IMR-90 (cell line): ENCODE results near the gene PDCD2L. TPM values are rescaled to one million over a fixed set of nuclear protein-coding genes. Genes with fewer than 3 reads are reported as not detected.

Source experiments
- ATAC-seq: fragments of 200-7000 bp; cut with Tn5 transposase; 2 replicates; pipeline ENCODE4 v1.9.1; 2020; ENCODE audit warnings: low read depth, mild to moderate bottlenecking, moderate library complexity
- BruUV-seq: library from RNA; stranded (reverse); fragments of 400-500 nt; replicated peaks from 2 replicates; lab custom pipeline; 2021; lab: Mats Ljungman, UMichigan
- CTCF ChIA-PET: fragments of 300-600 bp; formaldehyde crosslinking; extraction: SDS; loops from one replicate; lab custom pipeline; 2021; ENCODE audit warnings: antibody characterized with exemption; lab: Yijun Ruan, JAX
- POLR2A ChIA-PET: fragments of 300-600 bp; sonication (Branson Sonifier 250); formaldehyde crosslinking; loops from one replicate; lab custom pipeline; 2022; ENCODE audit warnings: antibody characterized with exemption; ENCODE audit not compliant: unreplicated experiment; lab: Charles Lee
- DNase-seq: peaks from one replicate; pipeline ENCODE4 v3.0.0; 2013
- H2AFZ ChIP-seq: replicated peaks from 2 replicates; pipeline ENCODE3; 2013; ENCODE audit warnings: low read length, mild to moderate bottlenecking; ENCODE audit not compliant: poor library complexity
- H2AK5ac ChIP-seq: 2 replicates; pipeline ENCODE4 v1.6.1; 2013; ENCODE audit warnings: low read depth, low read length, inconsistent platforms
- H2AK9ac ChIP-seq: replicated peaks from 2 replicates; pipeline ENCODE3; 2013; ENCODE audit warnings: mild to moderate bottlenecking, low read depth, low read length, moderate library complexity; ENCODE audit not compliant: poor library complexity
- H2BK120ac ChIP-seq: 2 replicates; pipeline ENCODE4 v1.6.1; 2013; ENCODE audit warnings: low read depth, low read length, inconsistent platforms
- H2BK15ac ChIP-seq: 3 replicates; pipeline ENCODE4 v1.6.1; 2013; ENCODE audit warnings: low read depth, low read length, inconsistent platforms
- H2BK20ac ChIP-seq: 2 replicates; pipeline ENCODE4 v1.6.1; 2013; ENCODE audit warnings: low read depth, mild to moderate bottlenecking, inconsistent platforms, low read length, moderate library complexity
- H2BK5ac ChIP-seq: 2 replicates; pipeline ENCODE4 v1.6.1; 2013; ENCODE audit warnings: mild to moderate bottlenecking, low read depth, low read length, inconsistent platforms; ENCODE audit not compliant: poor library complexity, severe bottlenecking
- H3K14ac ChIP-seq: replicated peaks from 2 replicates; pipeline ENCODE4 v1.6.1; 2013; ENCODE audit warnings: low read depth, low read length, inconsistent platforms
- H3K18ac ChIP-seq: 2 replicates; pipeline ENCODE4 v1.6.1; 2013; ENCODE audit warnings: low read depth, low read length, control low read depth
- H3K23ac ChIP-seq: 2 replicates; pipeline ENCODE4 v1.6.1; 2013; ENCODE audit warnings: low read depth, low read length, inconsistent platforms
- H3K27ac ChIP-seq: 2 replicates; pipeline ENCODE4 v1.5.1; 2013; ENCODE audit warnings: mild to moderate bottlenecking, control low read depth, low read length; ENCODE audit not compliant: insufficient read depth
- H3K27me3 ChIP-seq: 2 replicates; pipeline ENCODE4 v1.6.1; 2013; ENCODE audit warnings: low read length; ENCODE audit not compliant: control insufficient read depth, insufficient read depth
- H3K36me3 ChIP-seq: 2 replicates; pipeline ENCODE4 v1.6.1; 2013; ENCODE audit warnings: low read length, mixed read lengths; ENCODE audit not compliant: control insufficient read depth, insufficient read depth
- H3K4ac ChIP-seq: 2 replicates; pipeline ENCODE4 v1.6.1; 2013; ENCODE audit warnings: low read depth, low read length, inconsistent platforms
- H3K4me1 ChIP-seq: 2 replicates; pipeline ENCODE4 v1.6.1; 2013; ENCODE audit warnings: low read length, mixed read lengths; ENCODE audit not compliant: control insufficient read depth, insufficient read depth
- H3K4me2 ChIP-seq: 2 replicates; pipeline ENCODE4 v1.6.1; 2013; ENCODE audit warnings: low read depth, mild to moderate bottlenecking, control low read depth, low read length, moderate library complexity
- H3K4me3 ChIP-seq: 2 replicates; pipeline ENCODE4 v1.5.1; 2013; ENCODE audit warnings: low read depth, mild to moderate bottlenecking, control low read depth, low read length, moderate library complexity; ENCODE audit not compliant: insufficient read depth
- H3K56ac ChIP-seq: 2 replicates; pipeline ENCODE4 v1.6.1; 2013; ENCODE audit warnings: low read length, inconsistent platforms; ENCODE audit not compliant: insufficient read depth; ENCODE audit errors: extremely low read depth
- H3K79me1 ChIP-seq, 2 experiments: 2 replicates each; pipeline ENCODE4 v1.6.1; 2013; ENCODE audit warnings: low read length in 2 of 2, inconsistent platforms in 1 of 2, low read depth in 1 of 2
- H3K9ac ChIP-seq: 2 replicates; pipeline ENCODE4 v1.6.1; 2013; ENCODE audit warnings: low read depth, low read length, control low read depth
- H3K9me1 ChIP-seq: 2 replicates; pipeline ENCODE4 v1.6.1; 2013; ENCODE audit warnings: low read length, inconsistent platforms; ENCODE audit not compliant: insufficient read depth
- H3K9me3 ChIP-seq: 2 replicates; pipeline ENCODE4 v1.6.1; 2013; ENCODE audit warnings: low read length; ENCODE audit not compliant: control insufficient read depth, insufficient read depth
- H4K20me1 ChIP-seq: 2 replicates; pipeline ENCODE4 v1.6.1; 2013; ENCODE audit warnings: low read length, inconsistent platforms; ENCODE audit not compliant: insufficient read depth
- H4K5ac ChIP-seq: 2 replicates; pipeline ENCODE4 v1.6.1; 2013; ENCODE audit warnings: mild to moderate bottlenecking, low read depth, low read length, control low read depth
- H4K8ac ChIP-seq, 2 experiments: 2 replicates each; pipeline ENCODE4 v1.6.1; 2013; ENCODE audit warnings: low read depth in 2 of 2, low read length in 2 of 2, control low read depth in 1 of 2, inconsistent platforms in 1 of 2
- H4K91ac ChIP-seq: 2 replicates; pipeline ENCODE4 v1.6.1; 2013; ENCODE audit warnings: low read depth, low read length, inconsistent platforms; ENCODE audit not compliant: insufficient read depth
- BHLHE40 ChIP-seq: fragments of 150-350 bp; IDR thresholded peaks from 2 replicates; pipeline ENCODE4 v1.6.1; 2016; ENCODE audit warnings: mild to moderate bottlenecking, low read depth, low read length
- CEBPB ChIP-seq: IDR thresholded peaks from 2 replicates; pipeline ENCODE4 v1.6.1; 2012; ENCODE audit warnings: low read depth, low read length, improper control_type of control experiment
- CHD1 ChIP-seq: IDR thresholded peaks from 2 replicates; pipeline ENCODE4 v1.6.1; 2012; ENCODE audit warnings: low read depth, low read length, improper control_type of control experiment
- FOS ChIP-seq: fragments of 150-350 bp; IDR thresholded peaks from 2 replicates; pipeline ENCODE4 v1.6.1; 2016; ENCODE audit warnings: low read depth, low read length
- MAFK ChIP-seq: IDR thresholded peaks from 2 replicates; pipeline ENCODE4 v1.6.1; 2012; ENCODE audit warnings: low read depth, low read length, improper control_type of control experiment
- MAZ ChIP-seq: IDR thresholded peaks from 2 replicates; pipeline ENCODE4 v1.6.1; 2012; ENCODE audit warnings: low read depth, mild to moderate bottlenecking, low read length, improper control_type of control experiment, moderate library complexity, borderline replicate concordance
- MXI1 ChIP-seq: IDR thresholded peaks from 2 replicates; pipeline ENCODE4 v1.6.1; 2012; ENCODE audit warnings: low read depth, mild to moderate bottlenecking, low read length, moderate library complexity, borderline replicate concordance
- NFE2L2 ChIP-seq: fragments of 150-350 bp; IDR thresholded peaks from 2 replicates; pipeline ENCODE4 v1.6.1; 2016; ENCODE audit warnings: low read depth, mild to moderate bottlenecking, low read length
- POLR2A ChIP-seq: IDR thresholded peaks from 2 replicates; pipeline ENCODE4 v1.6.1; 2012; ENCODE audit warnings: mild to moderate bottlenecking, low read depth, low read length
- RAD21 ChIP-seq: IDR thresholded peaks from 2 replicates; pipeline ENCODE4 v1.6.1; 2012; ENCODE audit warnings: low read length, improper control_type of control experiment
- RCOR1 ChIP-seq: IDR thresholded peaks from 2 replicates; pipeline ENCODE4 v1.6.1; 2012; ENCODE audit warnings: mild to moderate bottlenecking, low read length, improper control_type of control experiment; ENCODE audit not compliant: insufficient replicate concordance
- RFX5 ChIP-seq: IDR thresholded peaks from 2 replicates; pipeline ENCODE4 v1.8.0; 2012; ENCODE audit warnings: low read depth, mild to moderate bottlenecking, low read length, moderate library complexity
- SMC3 ChIP-seq: fragments of 150-350 bp; IDR thresholded peaks from 2 replicates; pipeline ENCODE4 v1.6.1; 2016; ENCODE audit warnings: low read depth, mild to moderate bottlenecking, antibody characterized with exemption, low read length, moderate library complexity
- WGBS, 2 experiments: methylation state at CpG; one replicate each; pipeline versions ENCODE4 v1.1.5 to v1.1.7; 2013; ENCODE audit warnings: missing lambda C conversion rate in 2 of 2; ENCODE audit not compliant: insufficient read length in 1 of 2; ENCODE audit errors: extremely low coverage in 2 of 2; 5-methylcytosine and 5-hydroxymethylcytosine counted together
- dilution Hi-C: fragments of 300-500 bp; cut with HindIII; formaldehyde crosslinking; loops from one replicate; pipeline ENCODE4 v1.14.3; 2018; ENCODE audit warnings: low sequenced_read_pairs; ENCODE audit not compliant: unreplicated experiment
- in situ Hi-C: fragments of 300-500 bp; cut with MboI; formaldehyde crosslinking; loops from 3 replicates; pipeline ENCODE4 v1.14.3; 2019; ENCODE audit warnings: low sequenced_read_pairs, inconsistent platforms, mixed read lengths
- intact Hi-C: fragments of 100-400 bp; cut with micrococcal nuclease; formaldehyde crosslinking; loops from 2 replicates; pipeline ENCODE4 v1.10.0; 2022
- polyA plus RNA-seq, 3 experiments: library from polyadenylated mRNA; depleted of rRNA; stranded (reverse); fragments of >200 nt; gene quantifications; 2 replicates each; pipeline ENCODE4 v1.2.3, GENCODE V29; 2012; ENCODE audit warnings: low replicate concordance in 1 of 3
- total RNA-seq: library from RNA; depleted of rRNA; stranded (reverse); fragments of >200 nt; gene quantifications from 2 replicates; pipeline ENCODE4 v1.2.3, GENCODE V29; 2012
- TF ChIP-seq, protein P1 (sequence below): conservative IDR thresholded peaks from 2 replicates; pipeline ENCODE4 v1.5.1; 2012; ENCODE audit warnings: mild to moderate bottlenecking, low read depth, low read length, improper control_type of control experiment
- TF ChIP-seq, protein P2 (sequence below): fragments of 150-350 bp; IDR thresholded peaks from 2 replicates; pipeline ENCODE4 v1.6.1; 2017; ENCODE audit warnings: mild to moderate bottlenecking, antibody characterized with exemption, low read length, low read depth
- TF ChIP-seq, protein P3 (sequence below): fragments of 150-350 bp; IDR thresholded peaks from 2 replicates; pipeline ENCODE4 v1.6.1; 2016; ENCODE audit warnings: low read depth, mild to moderate bottlenecking, low read length, moderate library complexity, borderline replicate concordance

The PDCD2L gene
- total and polyA plus RNA-seq, 2 of the 4 experiments (the other 2 are of a cell fraction): 10.6 to 13.0 TPM

DNA sequence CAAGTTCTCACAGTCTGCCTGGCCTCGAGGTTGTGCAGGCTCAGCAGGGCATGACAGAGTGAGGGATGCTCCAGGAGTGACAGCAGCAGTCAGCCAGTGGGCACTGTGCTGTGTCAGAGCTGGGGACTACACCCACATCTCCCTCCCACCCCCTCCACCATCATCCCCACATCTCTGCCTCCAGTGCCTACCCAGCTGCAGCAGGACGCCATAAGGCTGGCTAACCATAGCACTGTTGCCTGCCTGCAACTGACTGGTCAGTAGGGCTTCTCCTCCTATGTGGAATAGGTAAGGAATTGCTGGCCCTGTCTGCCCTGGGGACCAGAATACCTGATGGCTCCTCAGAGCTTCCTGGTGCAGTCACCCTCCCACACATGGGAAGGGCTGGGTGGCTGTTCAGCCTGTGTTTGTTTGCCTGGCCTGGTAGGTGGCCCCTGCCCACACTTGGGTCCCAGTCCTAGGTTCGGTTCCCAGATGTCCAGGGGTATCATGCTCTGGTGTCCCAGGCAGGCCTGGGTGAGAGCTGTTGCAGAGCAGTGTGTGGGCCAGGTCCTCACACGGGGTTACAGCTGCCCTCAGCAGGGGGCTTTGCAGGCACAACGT, 23.5 kb upstream of the PDCD2L start:
- Histone ChIP-seq H3K79me1 (peaks cover 19 to 28% of the 10 kb centered on the region in 2 experiments), H3K4ac (no peak overlapping the region), H3K27me3 (no peaks in the 10 kb centered on the region), H2BK20ac (no peak overlapping the region), H3K9me1 (peaks cover 19% of the 10 kb centered on the region; the same call in 1 of the 2 replicates), H2BK15ac (no peak overlapping the region), H3K27ac (no peak overlapping the region), H3K14ac (no peak overlapping the region), H3K4me1 (no peaks in the 10 kb centered on the region), H3K18ac (no peak overlapping the region), H2AFZ (no peak overlapping the region), H4K8ac (no peak overlapping the region), H3K4me3 (no peak overlapping the region), H2AK9ac (no peak overlapping the region), H3K36me3 (peaks cover 80% of the 10 kb centered on the region), H3K9me3 (no peaks in the 10 kb centered on the region), H3K23ac (no peak overlapping the region), H2AK5ac (no peak overlapping the region), H2BK5ac (no peak overlapping the region), H4K91ac (no peak overlapping the region), H4K5ac (no peak overlapping the region), H2BK120ac (no peak overlapping the region), H4K20me1 (peaks cover 20% of the 10 kb centered on the region), H3K9ac (no peak overlapping the region), H3K4me2 (no peak overlapping the region), H3K56ac (no peak overlapping the region)
- TF ChIP-seq MXI1 (no peak), MAFK (no peak), SMC3 (no peak), RCOR1 (no peak), CHD1 (no peak), NFE2L2 (no peak), RAD21 (no peak), FOS (no peak), POLR2A (no peak), RFX5 (no peak), BHLHE40 (no peak), MAZ (no peak), CEBPB (no peak)
- TF ChIP-seq, protein P1, sequence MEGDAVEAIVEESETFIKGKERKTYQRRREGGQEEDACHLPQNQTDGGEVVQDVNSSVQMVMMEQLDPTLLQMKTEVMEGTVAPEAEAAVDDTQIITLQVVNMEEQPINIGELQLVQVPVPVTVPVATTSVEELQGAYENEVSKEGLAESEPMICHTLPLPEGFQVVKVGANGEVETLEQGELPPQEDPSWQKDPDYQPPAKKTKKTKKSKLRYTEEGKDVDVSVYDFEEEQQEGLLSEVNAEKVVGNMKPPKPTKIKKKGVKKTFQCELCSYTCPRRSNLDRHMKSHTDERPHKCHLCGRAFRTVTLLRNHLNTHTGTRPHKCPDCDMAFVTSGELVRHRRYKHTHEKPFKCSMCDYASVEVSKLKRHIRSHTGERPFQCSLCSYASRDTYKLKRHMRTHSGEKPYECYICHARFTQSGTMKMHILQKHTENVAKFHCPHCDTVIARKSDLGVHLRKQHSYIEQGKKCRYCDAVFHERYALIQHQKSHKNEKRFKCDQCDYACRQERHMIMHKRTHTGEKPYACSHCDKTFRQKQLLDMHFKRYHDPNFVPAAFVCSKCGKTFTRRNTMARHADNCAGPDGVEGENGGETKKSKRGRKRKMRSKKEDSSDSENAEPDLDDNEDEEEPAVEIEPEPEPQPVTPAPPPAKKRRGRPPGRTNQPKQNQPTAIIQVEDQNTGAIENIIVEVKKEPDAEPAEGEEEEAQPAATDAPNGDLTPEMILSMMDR: no peak
- TF ChIP-seq, protein P2, sequence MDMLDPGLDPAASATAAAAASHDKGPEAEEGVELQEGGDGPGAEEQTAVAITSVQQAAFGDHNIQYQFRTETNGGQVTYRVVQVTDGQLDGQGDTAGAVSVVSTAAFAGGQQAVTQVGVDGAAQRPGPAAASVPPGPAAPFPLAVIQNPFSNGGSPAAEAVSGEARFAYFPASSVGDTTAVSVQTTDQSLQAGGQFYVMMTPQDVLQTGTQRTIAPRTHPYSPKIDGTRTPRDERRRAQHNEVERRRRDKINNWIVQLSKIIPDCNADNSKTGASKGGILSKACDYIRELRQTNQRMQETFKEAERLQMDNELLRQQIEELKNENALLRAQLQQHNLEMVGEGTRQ: no peak
- TF ChIP-seq, protein P3, sequence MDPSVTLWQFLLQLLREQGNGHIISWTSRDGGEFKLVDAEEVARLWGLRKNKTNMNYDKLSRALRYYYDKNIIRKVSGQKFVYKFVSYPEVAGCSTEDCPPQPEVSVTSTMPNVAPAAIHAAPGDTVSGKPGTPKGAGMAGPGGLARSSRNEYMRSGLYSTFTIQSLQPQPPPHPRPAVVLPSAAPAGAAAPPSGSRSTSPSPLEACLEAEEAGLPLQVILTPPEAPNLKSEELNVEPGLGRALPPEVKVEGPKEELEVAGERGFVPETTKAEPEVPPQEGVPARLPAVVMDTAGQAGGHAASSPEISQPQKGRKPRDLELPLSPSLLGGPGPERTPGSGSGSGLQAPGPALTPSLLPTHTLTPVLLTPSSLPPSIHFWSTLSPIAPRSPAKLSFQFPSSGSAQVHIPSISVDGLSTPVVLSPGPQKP: no peak
- BruUV-seq: no TSS peak
- intact Hi-C loops (no loop called here), dilution Hi-C loops (no loop called here), in situ Hi-C loops (no loop called here)
- DNase-seq: no peak
- ChIA-PET POLR2A (no interaction called here), CTCF (no interaction called here)
- ATAC-seq: no peak
- 78% methylated on average over 1 of the region's 5 CpGs; no CpG with 5 or more reads in 1 of the 2 experiments for WGBS, 2 experiments
